Lower leg skin (tissue), 4 donors: ENCODE data around the gene ABHD17A. TPM values are rescaled to one million over a fixed set of nuclear protein-coding genes. Genes with fewer than 3 reads are reported as not detected.

Experiments
- DNase-seq, 2 donors: peaks; one replicate each; pipeline ENCODE4 v3.0.0-alpha.2; 2019; ENCODE audit warnings: low spot score in 2 of 2
- H3K4me3 ChIP-seq: fragments of 200-600 bp; sonication (generic); 2 replicates; pipeline ENCODE4 v1.5.1; 2017; ENCODE audit warnings: mild to moderate bottlenecking, low read depth; ENCODE audit not compliant: poor library complexity, severe bottlenecking
- CTCF ChIP-seq, 3 donors: fragments of 450-650 bp; IDR thresholded peaks; one replicate each; pipeline ENCODE4 v1.5.1; 2016; ENCODE audit warnings: antibody characterized with exemption in 3 of 3, mild to moderate bottlenecking in 3 of 3, moderate library complexity in 2 of 3
- POLR2A ChIP-seq, 2 donors: fragments of 450-650 bp; IDR thresholded peaks; one replicate each; pipeline ENCODE4 v1.6.1; 2016 to 2017; ENCODE audit warnings: antibody characterized with exemption in 2 of 2, mild to moderate bottlenecking in 1 of 2, moderate library complexity in 1 of 2
- WGBS, 2 donors: methylation state at CpG; one replicate each; pipeline ENCODE4 v1.1.5; 2018; 5-methylcytosine and 5-hydroxymethylcytosine counted together
- intact Hi-C: fragments of 100-400 bp; cut with DNase I; formaldehyde crosslinking; loops from one replicate; pipeline ENCODE4 v1.15.0; 2023; ENCODE audit warnings: low total_unique reads
- total RNA-seq, 4 donors: library from RNA; depleted of rRNA; stranded (reverse); fragments of >200 nt; gene quantifications; one replicate each; pipeline ENCODE4 v1.1.0, GENCODE V29; 2016

The ABHD17A gene
- total RNA-seq, 4 donors from 2014 or later, result 154 to 201 (median 186) TPM

- no peak for DNase-seq
- WGBS, 2 donors, result 92% methylated on average over 19 of the region's 19 CpGs
- intact Hi-C loops, result no loop called here
- no peak for TF ChIP-seq POLR2A (IDR thresholded peaks at IDR 0.05)
- TF ChIP-seq CTCF (IDR thresholded peaks at IDR 0.05), result no peak
- no peak overlapping the region for H3K4me3 ChIP-seq
These were observed 35.3 kb upstream of the ABHD17A start for GRCh38 chr19:1920644-1921043.

DNA sequence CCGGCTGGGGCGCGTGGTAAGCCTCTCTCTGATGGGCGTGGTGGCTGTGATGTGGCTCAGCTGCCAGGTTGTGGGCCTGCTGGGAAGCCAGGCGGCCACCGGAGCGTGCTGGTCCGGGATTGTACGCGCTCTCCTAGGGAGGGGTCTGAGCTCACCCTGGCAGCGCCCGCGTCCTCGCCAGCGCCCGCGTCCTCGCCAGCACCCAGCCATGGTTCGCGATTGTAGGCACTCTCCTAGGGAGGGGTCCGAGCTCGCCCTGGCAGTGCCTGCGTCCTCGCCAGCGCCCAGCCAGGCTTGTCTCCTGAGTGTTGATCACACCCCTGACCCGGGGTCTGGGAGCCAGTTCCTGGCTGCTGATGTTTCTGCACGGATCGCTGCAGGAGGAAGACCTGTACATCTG, 33.7 kb upstream of the ABHD17A start:
- TF ChIP-seq POLR2A (IDR thresholded peaks at IDR 0.05), result no peak
- TF ChIP-seq CTCF (IDR thresholded peaks at IDR 0.05), result no peak
- WGBS, 2 donors, result 90% methylated on average over 27 to 28 of the region's 28 CpGs
- no peak overlapping the region for H3K4me3 ChIP-seq
- intact Hi-C loops, result no loop called here
- DNase-seq, result no peak

GRCh38 chr19:1917926-1918325, 32.6 kb upstream of the ABHD17A start:
- WGBS, 2 donors, result 95 to 96% methylated on average over 25 of the region's 25 CpGs
- no peak for DNase-seq
- TF ChIP-seq POLR2A (IDR thresholded peaks at IDR 0.05) (no peak), CTCF (IDR thresholded peaks at IDR 0.05) (no peak)
- intact Hi-C loops, result no loop called here
- H3K4me3 ChIP-seq, result no peak overlapping the region

DNA sequence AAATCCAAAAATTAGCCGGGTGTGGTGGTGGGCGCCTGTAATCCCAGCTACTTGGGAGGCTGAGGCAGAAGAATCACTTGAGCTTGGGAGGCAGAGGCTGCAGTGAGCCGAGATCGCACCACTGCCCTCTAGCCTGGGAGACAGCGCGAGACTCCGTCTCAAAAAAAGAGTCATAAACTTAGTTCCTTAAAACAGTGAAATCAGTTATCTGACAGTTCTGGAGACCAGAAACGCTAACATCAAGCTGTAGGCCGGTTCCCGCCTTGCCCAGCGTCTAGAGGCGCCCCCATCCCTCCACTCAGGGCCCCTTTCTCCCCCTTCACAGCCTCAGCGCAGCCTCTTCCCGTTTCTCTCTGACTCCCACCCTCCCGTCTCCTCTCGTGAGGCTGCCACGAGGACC, 31.9 kb upstream of the ABHD17A start:
- TF ChIP-seq POLR2A (IDR thresholded peaks at IDR 0.05), result no peak
- no peak for TF ChIP-seq CTCF (IDR thresholded peaks at IDR 0.05)
- no peak for DNase-seq
- no peak overlapping the region for H3K4me3 ChIP-seq
- WGBS, 2 donors, result 88 to 89% methylated on average over 17 of the region's 17 CpGs
- intact Hi-C loops, result no loop called here

- 73 to 80% methylated on average over 23 of the region's 23 CpGs for WGBS, 2 donors
- intact Hi-C loops, result no loop called here
- no peak for DNase-seq
- H3K4me3 ChIP-seq, result no peak overlapping the region
- no peak for TF ChIP-seq POLR2A (IDR thresholded peaks at IDR 0.05)
- no peak for TF ChIP-seq CTCF (IDR thresholded peaks at IDR 0.05)
These were observed 29.6 kb upstream of the ABHD17A start for GRCh38 chr19:1914826-1915341.
